22Rv1 (cell line): ENCODE results near the gene AZGP1.
"Not testable (repeated sequence)": the region's sequence is repeated elsewhere in the genome, so short reads cannot be mapped to it uniquely, and the experiment has no call there.

Experiments used
- ZFX ChIP-seq: fragments of 450-650 bp; IDR thresholded peaks from 2 replicates; pipeline ENCODE4 v1.6.1; 2017; ENCODE audit warnings: antibody characterized with exemption, borderline replicate concordance
- TF ChIP-seq, protein P1 (sequence below): fragments of 450-650 bp; IDR thresholded peaks from 2 replicates; pipeline ENCODE4 v1.5.1; 2017; ENCODE audit warnings: mild to moderate bottlenecking

DNA sequence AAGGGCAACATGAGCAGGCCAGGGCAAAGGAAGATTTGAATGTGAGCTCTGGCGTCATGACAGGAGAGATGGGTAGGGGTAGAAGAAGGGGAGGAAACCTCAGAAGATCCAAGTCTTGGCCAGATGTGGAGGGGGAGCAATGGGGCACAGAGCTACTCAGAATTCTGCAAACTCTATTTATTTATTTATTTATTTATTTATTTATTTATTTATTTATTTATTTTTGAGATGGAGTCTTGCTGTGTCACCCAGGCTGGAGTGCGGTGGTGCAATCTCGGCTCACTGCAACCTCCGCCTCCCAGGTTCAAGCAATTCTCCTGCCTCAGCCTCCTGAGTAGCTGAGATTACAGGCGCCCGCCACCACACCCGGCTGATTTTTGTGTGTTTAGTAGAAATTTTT lies 21.2 kb downstream of the AZGP1 start:
- TF ChIP-seq, protein P1, sequence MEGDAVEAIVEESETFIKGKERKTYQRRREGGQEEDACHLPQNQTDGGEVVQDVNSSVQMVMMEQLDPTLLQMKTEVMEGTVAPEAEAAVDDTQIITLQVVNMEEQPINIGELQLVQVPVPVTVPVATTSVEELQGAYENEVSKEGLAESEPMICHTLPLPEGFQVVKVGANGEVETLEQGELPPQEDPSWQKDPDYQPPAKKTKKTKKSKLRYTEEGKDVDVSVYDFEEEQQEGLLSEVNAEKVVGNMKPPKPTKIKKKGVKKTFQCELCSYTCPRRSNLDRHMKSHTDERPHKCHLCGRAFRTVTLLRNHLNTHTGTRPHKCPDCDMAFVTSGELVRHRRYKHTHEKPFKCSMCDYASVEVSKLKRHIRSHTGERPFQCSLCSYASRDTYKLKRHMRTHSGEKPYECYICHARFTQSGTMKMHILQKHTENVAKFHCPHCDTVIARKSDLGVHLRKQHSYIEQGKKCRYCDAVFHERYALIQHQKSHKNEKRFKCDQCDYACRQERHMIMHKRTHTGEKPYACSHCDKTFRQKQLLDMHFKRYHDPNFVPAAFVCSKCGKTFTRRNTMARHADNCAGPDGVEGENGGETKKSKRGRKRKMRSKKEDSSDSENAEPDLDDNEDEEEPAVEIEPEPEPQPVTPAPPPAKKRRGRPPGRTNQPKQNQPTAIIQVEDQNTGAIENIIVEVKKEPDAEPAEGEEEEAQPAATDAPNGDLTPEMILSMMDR = not testable (repeated sequence)
- TF ChIP-seq ZFX = not testable (repeated sequence)
